WTC11 (cell line): ENCODE results near the gene SPANXD. TPM values are rescaled to one million over a fixed set of nuclear protein-coding genes. Genes with fewer than 3 reads are reported as not detected.
"Not testable (repeated sequence)": the region's sequence is repeated elsewhere in the genome, so short reads cannot be mapped to it uniquely, and the experiment has no call there.

Experiments
- ATAC-seq: fragments of 200-7000 bp; cut with Tn5 transposase; 2 replicates; pipeline ENCODE4 v1.10.0; 2021; ENCODE audit warnings: mild to moderate bottlenecking, moderate library complexity
- Bru-seq: library from RNA; stranded (reverse); fragments of 400-500 nt; gene quantifications from one replicate; lab custom pipeline; 2021; lab: Mats Ljungman, UMichigan
- CTCF ChIA-PET: fragments of 300-600 bp; sonication (Branson Sonifier 250); formaldehyde crosslinking; loops from one replicate; lab custom pipeline; 2021; ENCODE audit warnings: antibody characterized with exemption; lab: Charles Lee
- POLR2A ChIA-PET: fragments of 350-600 bp; sonication (Branson Sonifier 250); formaldehyde crosslinking; loops from one replicate; lab custom pipeline; 2021; ENCODE audit warnings: antibody characterized with exemption; lab: Charles Lee
- DNase-seq: peaks from one replicate; pipeline ENCODE4 v3.0.0; 2021; ENCODE audit warnings: low spot score
- H3K27ac Mint-ChIP-seq: 2 replicates; pipeline ENCODE4 v1.8.0; 2021; ENCODE audit warnings: mixed read lengths
- H3K27me3 Mint-ChIP-seq: 2 replicates; pipeline ENCODE4 v1.8.0; 2021; ENCODE audit warnings: low read depth, mild to moderate bottlenecking, moderate library complexity, mixed read lengths
- H3K36me3 Mint-ChIP-seq: 2 replicates; pipeline ENCODE4 v1.8.0; 2021; ENCODE audit warnings: mixed read lengths
- H3K4me1 Mint-ChIP-seq: 2 replicates; pipeline ENCODE4 v1.8.0; 2022; ENCODE audit warnings: mixed read lengths
- H3K4me3 Mint-ChIP-seq: 2 replicates; pipeline ENCODE4 v1.8.0; 2021; ENCODE audit warnings: mild to moderate bottlenecking, moderate library complexity, mixed read lengths
- H3K9me3 Mint-ChIP-seq: 2 replicates; pipeline ENCODE4 v1.8.0; 2021; ENCODE audit warnings: mixed read lengths
- GRHL2 ChIP-seq: fragments of 250-450 bp; sonication (Bioruptor Pico); IDR thresholded peaks from 2 replicates; pipeline ENCODE4 v1.8.0; 2022; ENCODE audit warnings: mild to moderate bottlenecking, moderate library complexity; ENCODE audit not compliant: insufficient replicate concordance, severe bottlenecking
- NFYB ChIP-seq: sonication (generic); formaldehyde crosslinking; conservative IDR thresholded peaks from 2 replicates; pipeline ENCODE4 v1.8.0; 2022; ENCODE audit warnings: low read depth, missing genetic modification reagents
- NR2C2 ChIP-seq: sonication (generic); formaldehyde crosslinking; IDR thresholded peaks from 2 replicates; pipeline ENCODE4 v1.8.0; 2022; ENCODE audit warnings: mild to moderate bottlenecking, missing genetic modification reagents
- TCF7 ChIP-seq: sonication (generic); formaldehyde crosslinking; IDR thresholded peaks from 2 replicates; pipeline ENCODE4 v1.8.0; 2022; ENCODE audit warnings: mild to moderate bottlenecking, low read depth, missing genetic modification reagents, moderate library complexity
- ZNF121 ChIP-seq: sonication (generic); formaldehyde crosslinking; IDR thresholded peaks from 2 replicates; pipeline ENCODE4 v1.8.0; 2023; ENCODE audit warnings: missing genetic modification reagents
- ZNF263 ChIP-seq: sonication (generic); formaldehyde crosslinking; IDR thresholded peaks from 2 replicates; pipeline ENCODE4 v1.8.1; 2022; ENCODE audit warnings: low read depth, mild to moderate bottlenecking, moderate library complexity, missing genetic modification reagents
- long read RNA-seq, 3 experiments: library from RNA in 1 of 3; library from capped mRNA in 1 of 3; library from polyadenylated mRNA in 1 of 3; unstranded in 2 of 3; stranded (forward) in 1 of 3; transcript quantifications; one replicate each; pipeline ENCODE4 v2.0.0, GENCODE V29; 2021
- total RNA-seq: library from RNA; stranded (reverse); gene quantifications from 3 replicates; pipeline ENCODE4 v1.2.3, GENCODE V29; 2021
- TF ChIP-seq, protein P1 (sequence below): sonication (generic); formaldehyde crosslinking; IDR thresholded peaks from 2 replicates; pipeline ENCODE4 v1.8.0; 2022; ENCODE audit warnings: mild to moderate bottlenecking, missing genetic modification reagents
- TF ChIP-seq, protein P2 (sequence below): fragments of 250-450 bp; sonication (Bioruptor Pico); IDR thresholded peaks from 2 replicates; pipeline ENCODE4 v2.1.2; 2022; ENCODE audit warnings: mild to moderate bottlenecking, moderate library complexity
- TF ChIP-seq, protein P3 (sequence below): sonication (generic); formaldehyde crosslinking; IDR thresholded peaks from 2 replicates; pipeline ENCODE4 v1.8.0; 2022; ENCODE audit warnings: mild to moderate bottlenecking, missing genetic modification reagents
- TF ChIP-seq, protein P4 (sequence below): sonication (generic); formaldehyde crosslinking; IDR thresholded peaks from 2 replicates; pipeline ENCODE4 v1.8.1; 2023; ENCODE audit warnings: mild to moderate bottlenecking, missing genetic modification reagents, moderate library complexity
- TF ChIP-seq, protein P5 (sequence below): sonication (generic); formaldehyde crosslinking; IDR thresholded peaks from 2 replicates; pipeline ENCODE4 v1.8.1; 2023; ENCODE audit warnings: mild to moderate bottlenecking, moderate library complexity, missing genetic modification reagents
- TF ChIP-seq, protein P6 (sequence below): sonication (generic); formaldehyde crosslinking; conservative IDR thresholded peaks from 2 replicates; pipeline ENCODE4 v1.8.1; 2022; ENCODE audit warnings: mild to moderate bottlenecking, missing genetic modification reagents
- TF ChIP-seq, protein P7 (sequence below): sonication (generic); formaldehyde crosslinking; IDR thresholded peaks from 2 replicates; pipeline ENCODE4 v1.8.0; 2022; ENCODE audit warnings: mild to moderate bottlenecking, missing genetic modification reagents
- TF ChIP-seq, protein P8 (sequence below): sonication (generic); formaldehyde crosslinking; IDR thresholded peaks from 2 replicates; pipeline ENCODE4 v1.8.1; 2023; ENCODE audit warnings: mild to moderate bottlenecking, missing genetic modification reagents, borderline replicate concordance

Gene SPANXD, protein sequence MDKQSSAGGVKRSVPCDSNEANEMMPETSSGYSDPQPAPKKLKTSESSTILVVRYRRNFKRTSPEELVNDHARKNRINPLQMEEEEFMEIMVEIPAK
- total RNA-seq (not detected in 3 replicates), Bru-seq, nascent RNA (not detected)
- long read RNA-seq, experiment 1: 0 reads
- long read RNA-seq, experiment 2: 0 reads
- long read RNA-seq, experiment 3: 0 reads

DNA sequence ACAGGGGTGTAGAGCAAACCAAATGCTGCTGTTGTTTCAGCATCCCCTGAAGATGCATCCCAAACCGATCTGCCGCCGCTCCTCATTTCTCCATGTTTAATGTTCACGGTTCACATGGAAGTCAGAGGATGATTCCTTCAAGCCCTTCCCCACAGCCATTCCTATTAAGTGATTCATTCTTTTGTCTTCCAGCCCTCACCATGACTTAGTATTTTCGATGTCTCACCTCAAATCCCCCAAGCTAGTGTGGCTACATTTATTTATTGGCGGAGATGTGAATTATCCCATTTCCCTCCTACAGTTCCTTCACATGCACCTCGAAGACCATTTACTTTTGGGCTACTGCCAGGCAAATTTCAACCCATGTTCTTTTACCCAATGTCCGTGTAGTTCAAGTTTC is at the start of gene SPANXD:
Gene SPANXD, minus strand, starts transcription at position 101 of the 400 bp plus-strand sequence. CDS start 334 bp downstream, outside the sequence.
- POLR2A ChIA-PET, H3K4me1 Mint-ChIP-seq, H3K36me3 Mint-ChIP-seq, CTCF ChIA-PET, ATAC-seq, H3K27me3 Mint-ChIP-seq, DNase-seq, H3K9me3 Mint-ChIP-seq, H3K4me3 Mint-ChIP-seq, H3K27ac Mint-ChIP-seq: not testable (repeated sequence)

DNA sequence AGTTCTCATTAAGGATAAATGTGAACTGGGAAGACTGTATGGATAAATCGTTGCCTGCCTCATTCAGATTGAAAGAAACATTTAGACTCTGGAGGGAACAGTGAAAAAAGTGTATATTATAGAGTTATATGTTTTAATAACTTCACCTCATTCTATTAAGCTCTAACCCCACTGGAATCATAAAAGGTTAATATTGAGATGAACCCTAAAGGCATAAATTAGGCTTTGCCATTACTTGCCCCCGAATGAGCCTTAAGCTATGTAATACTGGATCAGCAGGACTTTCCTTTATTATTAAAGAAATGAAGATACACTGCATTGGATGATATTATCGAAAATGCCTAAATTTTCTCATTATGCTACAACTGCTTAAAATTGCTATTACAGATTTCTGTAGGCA is 44.1 kb upstream of the SPANXD start:
- DNase-seq (no peak), ATAC-seq (no peak)
- Mint-ChIP-seq H3K9me3 (peaks cover 6% of the 10 kb centered on the region), H3K27me3 (no peaks in the 10 kb centered on the region), H3K4me3 (no peak overlapping the region), H3K36me3 (peaks cover 3% of the 10 kb centered on the region; the same call in 1 of the 2 replicates), H3K27ac (no peak overlapping the region), H3K4me1 (no peaks in the 10 kb centered on the region)
- TF ChIP-seq, protein P1, sequence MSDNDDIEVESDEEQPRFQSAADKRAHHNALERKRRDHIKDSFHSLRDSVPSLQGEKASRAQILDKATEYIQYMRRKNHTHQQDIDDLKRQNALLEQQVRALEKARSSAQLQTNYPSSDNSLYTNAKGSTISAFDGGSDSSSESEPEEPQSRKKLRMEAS: no peak
- TF ChIP-seq, protein P2, sequence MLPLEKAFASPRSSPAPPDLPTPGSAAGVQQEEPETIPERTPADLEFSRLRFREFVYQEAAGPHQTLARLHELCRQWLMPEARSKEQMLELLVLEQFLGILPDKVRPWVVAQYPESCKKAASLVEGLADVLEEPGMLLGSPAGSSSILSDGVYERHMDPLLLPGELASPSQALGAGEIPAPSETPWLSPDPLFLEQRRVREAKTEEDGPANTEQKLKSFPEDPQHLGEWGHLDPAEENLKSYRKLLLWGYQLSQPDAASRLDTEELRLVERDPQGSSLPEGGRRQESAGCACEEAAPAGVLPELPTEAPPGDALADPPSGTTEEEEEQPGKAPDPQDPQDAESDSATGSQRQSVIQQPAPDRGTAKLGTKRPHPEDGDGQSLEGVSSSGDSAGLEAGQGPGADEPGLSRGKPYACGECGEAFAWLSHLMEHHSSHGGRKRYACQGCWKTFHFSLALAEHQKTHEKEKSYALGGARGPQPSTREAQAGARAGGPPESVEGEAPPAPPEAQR: no peak
- TF ChIP-seq, protein P3, sequence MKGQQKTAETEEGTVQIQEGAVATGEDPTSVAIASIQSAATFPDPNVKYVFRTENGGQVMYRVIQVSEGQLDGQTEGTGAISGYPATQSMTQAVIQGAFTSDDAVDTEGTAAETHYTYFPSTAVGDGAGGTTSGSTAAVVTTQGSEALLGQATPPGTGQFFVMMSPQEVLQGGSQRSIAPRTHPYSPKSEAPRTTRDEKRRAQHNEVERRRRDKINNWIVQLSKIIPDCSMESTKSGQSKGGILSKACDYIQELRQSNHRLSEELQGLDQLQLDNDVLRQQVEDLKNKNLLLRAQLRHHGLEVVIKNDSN (CRISPR knock-in tag): no peak
- CTCF ChIA-PET: no interaction called here
- POLR2A ChIA-PET: no interaction called here

DNA sequence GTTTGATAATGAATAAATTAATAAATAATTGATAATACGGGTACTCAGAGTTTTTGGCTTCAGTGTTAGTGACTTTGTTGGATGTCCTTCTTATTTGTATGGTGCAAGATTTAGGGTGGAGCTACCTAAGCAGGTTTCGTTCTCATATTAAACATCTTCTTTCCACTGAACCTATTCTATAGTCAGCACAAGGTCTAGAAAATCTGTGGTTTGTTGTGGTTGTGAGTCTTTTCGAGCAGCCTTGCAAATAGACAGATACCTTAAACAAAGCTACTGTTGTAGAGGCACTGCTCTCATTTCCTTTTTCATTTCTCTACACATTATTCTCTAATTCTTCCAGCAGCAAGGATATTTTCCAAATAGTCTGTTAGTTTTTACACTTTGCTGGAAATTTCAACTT is 38.1 kb upstream of the SPANXD start:
- CTCF ChIA-PET: no interaction called here
- TF ChIP-seq, protein P4, sequence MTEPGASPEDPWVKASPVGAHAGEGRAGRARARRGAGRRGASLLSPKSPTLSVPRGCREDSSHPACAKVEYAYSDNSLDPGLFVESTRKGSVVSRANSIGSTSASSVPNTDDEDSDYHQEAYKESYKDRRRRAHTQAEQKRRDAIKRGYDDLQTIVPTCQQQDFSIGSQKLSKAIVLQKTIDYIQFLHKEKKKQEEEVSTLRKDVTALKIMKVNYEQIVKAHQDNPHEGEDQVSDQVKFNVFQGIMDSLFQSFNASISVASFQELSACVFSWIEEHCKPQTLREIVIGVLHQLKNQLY (CRISPR knock-in tag): no peak
- TF ChIP-seq NFYB: no peak
- no peak for TF ChIP-seq ZNF121 (CRISPR knock-in tag)
- TF ChIP-seq, protein P5, sequence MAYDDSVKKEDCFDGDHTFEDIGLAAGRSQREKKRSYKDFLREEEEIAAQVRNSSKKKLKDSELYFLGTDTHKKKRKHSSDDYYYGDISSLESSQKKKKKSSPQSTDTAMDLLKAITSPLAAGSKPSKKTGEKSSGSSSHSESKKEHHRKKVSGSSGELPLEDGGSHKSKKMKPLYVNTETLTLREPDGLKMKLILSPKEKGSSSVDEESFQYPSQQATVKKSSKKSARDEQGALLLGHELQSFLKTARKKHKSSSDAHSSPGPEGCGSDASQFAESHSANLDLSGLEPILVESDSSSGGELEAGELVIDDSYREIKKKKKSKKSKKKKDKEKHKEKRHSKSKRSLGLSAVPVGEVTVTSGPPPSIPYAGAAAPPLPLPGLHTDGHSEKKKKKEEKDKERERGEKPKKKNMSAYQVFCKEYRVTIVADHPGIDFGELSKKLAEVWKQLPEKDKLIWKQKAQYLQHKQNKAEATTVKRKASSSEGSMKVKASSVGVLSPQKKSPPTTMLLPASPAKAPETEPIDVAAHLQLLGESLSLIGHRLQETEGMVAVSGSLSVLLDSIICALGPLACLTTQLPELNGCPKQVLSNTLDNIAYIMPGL (CRISPR knock-in tag): no peak
- TF ChIP-seq GRHL2 (CRISPR knock-in tag): no peak
- TF ChIP-seq, protein P6, sequence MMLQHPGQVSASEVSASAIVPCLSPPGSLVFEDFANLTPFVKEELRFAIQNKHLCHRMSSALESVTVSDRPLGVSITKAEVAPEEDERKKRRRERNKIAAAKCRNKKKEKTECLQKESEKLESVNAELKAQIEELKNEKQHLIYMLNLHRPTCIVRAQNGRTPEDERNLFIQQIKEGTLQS (CRISPR knock-in tag): no peak
- no peak for TF ChIP-seq NR2C2
- no peak for TF ChIP-seq TCF7
- TF ChIP-seq, all 79 proteins: peak for 0
- Mint-ChIP-seq H3K27ac (no peak overlapping the region), H3K9me3 (peaks cover 7% of the 10 kb centered on the region), H3K36me3 (no peaks in the 10 kb centered on the region), H3K4me3 (no peak overlapping the region), H3K27me3 (no peaks in the 10 kb centered on the region), H3K4me1 (no peaks in the 10 kb centered on the region)
- DNase-seq (no peak), ATAC-seq (no peak)
- POLR2A ChIA-PET: no interaction called here

DNA sequence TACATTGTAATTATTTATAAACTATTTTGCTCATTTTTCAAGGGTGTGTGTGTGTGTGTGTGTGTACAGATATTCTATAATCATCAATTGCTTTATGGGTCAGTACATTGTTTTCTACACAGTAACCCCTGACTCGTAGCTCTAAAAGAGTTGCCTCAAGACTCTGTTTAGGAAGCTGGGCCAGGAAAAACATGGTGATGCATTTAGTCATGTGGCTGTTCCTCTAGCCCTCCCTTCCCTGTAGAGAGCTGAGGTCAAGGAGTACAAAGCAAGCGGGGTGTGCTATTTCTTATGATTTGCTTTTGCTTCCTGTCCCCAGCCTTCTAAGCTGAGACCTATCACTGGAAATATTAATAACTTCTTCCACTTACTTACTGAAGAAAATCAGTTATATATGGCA is 34.8 kb upstream of the SPANXD start:
- Mint-ChIP-seq H3K36me3 (no peaks in the 10 kb centered on the region), H3K4me3 (no peak overlapping the region), H3K4me1 (no peaks in the 10 kb centered on the region), H3K27ac (no peak overlapping the region), H3K9me3 (peaks cover 7% of the 10 kb centered on the region), H3K27me3 (no peaks in the 10 kb centered on the region)
- no peak for DNase-seq
- no peak for ATAC-seq
- CTCF ChIA-PET: no interaction called here
- POLR2A ChIA-PET: no interaction called here
- TF ChIP-seq, protein P6 (CRISPR knock-in tag): no peak
- TF ChIP-seq, protein P7, sequence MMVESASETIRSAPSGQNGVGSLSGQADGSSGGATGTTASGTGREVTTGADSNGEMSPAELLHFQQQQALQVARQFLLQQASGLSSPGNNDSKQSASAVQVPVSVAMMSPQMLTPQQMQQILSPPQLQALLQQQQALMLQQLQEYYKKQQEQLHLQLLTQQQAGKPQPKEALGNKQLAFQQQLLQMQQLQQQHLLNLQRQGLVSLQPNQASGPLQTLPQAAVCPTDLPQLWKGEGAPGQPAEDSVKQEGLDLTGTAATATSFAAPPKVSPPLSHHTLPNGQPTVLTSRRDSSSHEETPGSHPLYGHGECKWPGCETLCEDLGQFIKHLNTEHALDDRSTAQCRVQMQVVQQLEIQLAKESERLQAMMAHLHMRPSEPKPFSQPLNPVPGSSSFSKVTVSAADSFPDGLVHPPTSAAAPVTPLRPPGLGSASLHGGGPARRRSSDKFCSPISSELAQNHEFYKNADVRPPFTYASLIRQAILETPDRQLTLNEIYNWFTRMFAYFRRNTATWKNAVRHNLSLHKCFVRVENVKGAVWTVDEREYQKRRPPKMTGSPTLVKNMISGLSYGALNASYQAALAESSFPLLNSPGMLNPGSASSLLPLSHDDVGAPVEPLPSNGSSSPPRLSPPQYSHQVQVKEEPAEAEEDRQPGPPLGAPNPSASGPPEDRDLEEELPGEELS: no peak
- TF ChIP-seq ZNF263 (CRISPR knock-in tag): no peak
- TF ChIP-seq, protein P8, sequence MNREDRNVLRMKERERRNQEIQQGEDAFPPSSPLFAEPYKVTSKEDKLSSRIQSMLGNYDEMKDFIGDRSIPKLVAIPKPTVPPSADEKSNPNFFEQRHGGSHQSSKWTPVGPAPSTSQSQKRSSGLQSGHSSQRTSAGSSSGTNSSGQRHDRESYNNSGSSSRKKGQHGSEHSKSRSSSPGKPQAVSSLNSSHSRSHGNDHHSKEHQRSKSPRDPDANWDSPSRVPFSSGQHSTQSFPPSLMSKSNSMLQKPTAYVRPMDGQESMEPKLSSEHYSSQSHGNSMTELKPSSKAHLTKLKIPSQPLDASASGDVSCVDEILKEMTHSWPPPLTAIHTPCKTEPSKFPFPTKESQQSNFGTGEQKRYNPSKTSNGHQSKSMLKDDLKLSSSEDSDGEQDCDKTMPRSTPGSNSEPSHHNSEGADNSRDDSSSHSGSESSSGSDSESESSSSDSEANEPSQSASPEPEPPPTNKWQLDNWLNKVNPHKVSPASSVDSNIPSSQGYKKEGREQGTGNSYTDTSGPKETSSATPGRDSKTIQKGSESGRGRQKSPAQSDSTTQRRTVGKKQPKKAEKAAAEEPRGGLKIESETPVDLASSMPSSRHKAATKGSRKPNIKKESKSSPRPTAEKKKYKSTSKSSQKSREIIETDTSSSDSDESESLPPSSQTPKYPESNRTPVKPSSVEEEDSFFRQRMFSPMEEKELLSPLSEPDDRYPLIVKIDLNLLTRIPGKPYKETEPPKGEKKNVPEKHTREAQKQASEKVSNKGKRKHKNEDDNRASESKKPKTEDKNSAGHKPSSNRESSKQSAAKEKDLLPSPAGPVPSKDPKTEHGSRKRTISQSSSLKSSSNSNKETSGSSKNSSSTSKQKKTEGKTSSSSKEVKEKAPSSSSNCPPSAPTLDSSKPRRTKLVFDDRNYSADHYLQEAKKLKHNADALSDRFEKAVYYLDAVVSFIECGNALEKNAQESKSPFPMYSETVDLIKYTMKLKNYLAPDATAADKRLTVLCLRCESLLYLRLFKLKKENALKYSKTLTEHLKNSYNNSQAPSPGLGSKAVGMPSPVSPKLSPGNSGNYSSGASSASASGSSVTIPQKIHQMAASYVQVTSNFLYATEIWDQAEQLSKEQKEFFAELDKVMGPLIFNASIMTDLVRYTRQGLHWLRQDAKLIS: no peak
